KMS-11 (cell line): Measurements from ENCODE around the gene MYOZ1.

Experiments
- H2AFZ ChIP-seq: fragments of 200-600 bp; sonication (generic); 2 replicates; pipeline ENCODE4 v1.6.1; 2016; ENCODE audit warnings: antibody characterized with exemption, mixed run types, low read depth
- H3K27ac ChIP-seq: fragments of 200-600 bp; sonication (generic); 2 replicates; pipeline ENCODE4 v1.6.1; 2016; ENCODE audit warnings: mild to moderate bottlenecking, mixed run types
- H3K27me3 ChIP-seq: fragments of 200-600 bp; sonication (generic); 2 replicates; pipeline ENCODE4 v1.6.1; 2017; ENCODE audit warnings: mild to moderate bottlenecking, low read depth, mixed run types, moderate library complexity; ENCODE audit not compliant: insufficient read depth
- H3K36me3 ChIP-seq: fragments of 200-600 bp; sonication (generic); 2 replicates; pipeline ENCODE4 v1.6.1; 2017; ENCODE audit warnings: mild to moderate bottlenecking, mixed run types; ENCODE audit not compliant: insufficient read depth
- H3K4me1 ChIP-seq: fragments of 200-600 bp; sonication (generic); 2 replicates; pipeline ENCODE4 v1.6.1; 2016; ENCODE audit warnings: mild to moderate bottlenecking, low read depth, mixed run types; ENCODE audit not compliant: poor library complexity, severe bottlenecking
- H3K4me2 ChIP-seq: fragments of 200-600 bp; sonication (generic); 2 replicates; pipeline ENCODE4 v1.7.0; 2016; ENCODE audit warnings: mild to moderate bottlenecking, mixed run types
- H3K4me3 ChIP-seq: fragments of 200-600 bp; sonication (generic); IDR thresholded peaks from 2 replicates; pipeline ENCODE4 v1.6.1; 2017; ENCODE audit warnings: low read depth, low read length, mixed read lengths; ENCODE audit not compliant: insufficient read depth
- H3K79me2 ChIP-seq: fragments of 200-600 bp; sonication (generic); 2 replicates; pipeline ENCODE4 v1.6.1; 2016; ENCODE audit warnings: low read depth, mixed run types; ENCODE audit not compliant: insufficient read depth
- H3K9ac ChIP-seq: fragments of 200-600 bp; sonication (generic); 2 replicates; pipeline ENCODE4 v1.6.1; 2016; ENCODE audit warnings: mild to moderate bottlenecking, mixed run types
- H4K20me1 ChIP-seq: fragments of 200-600 bp; sonication (generic); 2 replicates; pipeline ENCODE4 v1.6.1; 2016; ENCODE audit warnings: mild to moderate bottlenecking, mixed run types; ENCODE audit not compliant: insufficient read depth
- CTCF ChIP-seq: fragments of 200-600 bp; sonication (generic); conservative IDR thresholded peaks from 2 replicates; pipeline ENCODE4 v1.6.1; 2017; ENCODE audit warnings: low read depth, mild to moderate bottlenecking, antibody characterized with exemption, low read length, moderate library complexity, mixed read lengths

MYOZ1 gene

GRCh38 chr10:73644767-73645166 lies 3.5 kb upstream of the MYOZ1 start:
- no peak overlapping the region for H3K9ac ChIP-seq
- H3K36me3 ChIP-seq: no peaks in the 10 kb centered on the region
- no peaks in the 10 kb centered on the region for H3K27me3 ChIP-seq
- H2AFZ ChIP-seq: no peak overlapping the region
- no peak overlapping the region for H3K27ac ChIP-seq
- no peak for TF ChIP-seq CTCF
- no peaks in the 10 kb centered on the region for H4K20me1 ChIP-seq
- H3K4me2 ChIP-seq: no peak overlapping the region
- no peaks in the 10 kb centered on the region for H3K79me2 ChIP-seq
- H3K4me1 ChIP-seq: no peaks in the 10 kb centered on the region
- no peak overlapping the region for H3K4me3 ChIP-seq

- no peaks in the 10 kb centered on the region for H4K20me1 ChIP-seq
- no peak overlapping the region for H3K4me3 ChIP-seq
- no peaks in the 10 kb centered on the region for H3K36me3 ChIP-seq
- H3K79me2 ChIP-seq: no peaks in the 10 kb centered on the region
- no peak overlapping the region for H3K9ac ChIP-seq
- H2AFZ ChIP-seq: peak overlapping the region; percentile 21; the same call in 1 of the 2 replicates
- H3K4me2 ChIP-seq: no peak overlapping the region
- peak; percentile 91 for TF ChIP-seq CTCF
- no peaks in the 10 kb centered on the region for H3K4me1 ChIP-seq
- no peak overlapping the region for H3K27ac ChIP-seq
- H3K27me3 ChIP-seq: no peaks in the 10 kb centered on the region
These were observed 2.9 kb upstream of the MYOZ1 start for GRCh38 chr10:73644015-73644743.

- no peak overlapping the region for H3K9ac ChIP-seq
- no peak overlapping the region for H3K4me2 ChIP-seq
- no peaks in the 10 kb centered on the region for H4K20me1 ChIP-seq
- H3K27me3 ChIP-seq: no peaks in the 10 kb centered on the region
- no peak overlapping the region for H3K27ac ChIP-seq
- no peaks in the 10 kb centered on the region for H3K4me1 ChIP-seq
- H3K36me3 ChIP-seq: no peaks in the 10 kb centered on the region
- TF ChIP-seq CTCF: no peak
- no peaks in the 10 kb centered on the region for H3K79me2 ChIP-seq
- peak overlapping the region; percentile 21; the same call in 1 of the 2 replicates for H2AFZ ChIP-seq
- no peak overlapping the region for H3K4me3 ChIP-seq
These were observed 2.1 kb upstream of the MYOZ1 start for GRCh38 chr10:73643362-73643761.

GRCh38 chr10:73639286-73639685 lies 2.0 kb downstream of the MYOZ1 start:
- TF ChIP-seq CTCF: no peak
- H3K27ac ChIP-seq: no peak overlapping the region
- H4K20me1 ChIP-seq: no peaks in the 10 kb centered on the region
- no peak overlapping the region for H3K4me2 ChIP-seq
- H3K79me2 ChIP-seq: no peaks in the 10 kb centered on the region
- no peak overlapping the region for H3K9ac ChIP-seq
- no peaks in the 10 kb centered on the region for H3K36me3 ChIP-seq
- no peak overlapping the region for H2AFZ ChIP-seq
- no peak overlapping the region for H3K4me3 ChIP-seq
- no peaks in the 10 kb centered on the region for H3K27me3 ChIP-seq
- H3K4me1 ChIP-seq: no peaks in the 10 kb centered on the region
